Renal pelvis (tissue), 4 donors: Measurements from ENCODE around the gene TUBB4B. TPM values are rescaled to one million over a fixed set of nuclear protein-coding genes. Genes with fewer than 3 reads are reported as not detected.
A peak's percentile ranks its signal among the peaks of the same experiment; 100 is the strongest.

Source experiments
- DNase-seq: peaks from one replicate; pipeline ENCODE4 v3.0.0-alpha.2; 2013
- polyA plus RNA-seq, 3 donors: library from polyadenylated mRNA; unstranded; fragments of 120-200 nt; gene quantifications; one replicate each; pipeline ENCODE4 v1.2.1, GENCODE V29; 2013; ENCODE audit not compliant: insufficient read length in 3 of 3

TUBB4B gene
- polyA plus RNA-seq, 3 donors = 383 to 516 (median 420) TPM

- DNase-seq = no peak
These were observed 18.7 kb upstream of the TUBB4B start, which contains the start of gene RNF208 for GRCh38 chr9:137222190-137223077. Gene RNF208, minus strand, starts transcription at chr9:137222240. Its CDS starts 1,028 bp downstream, at chr9:137221212.

DNA sequence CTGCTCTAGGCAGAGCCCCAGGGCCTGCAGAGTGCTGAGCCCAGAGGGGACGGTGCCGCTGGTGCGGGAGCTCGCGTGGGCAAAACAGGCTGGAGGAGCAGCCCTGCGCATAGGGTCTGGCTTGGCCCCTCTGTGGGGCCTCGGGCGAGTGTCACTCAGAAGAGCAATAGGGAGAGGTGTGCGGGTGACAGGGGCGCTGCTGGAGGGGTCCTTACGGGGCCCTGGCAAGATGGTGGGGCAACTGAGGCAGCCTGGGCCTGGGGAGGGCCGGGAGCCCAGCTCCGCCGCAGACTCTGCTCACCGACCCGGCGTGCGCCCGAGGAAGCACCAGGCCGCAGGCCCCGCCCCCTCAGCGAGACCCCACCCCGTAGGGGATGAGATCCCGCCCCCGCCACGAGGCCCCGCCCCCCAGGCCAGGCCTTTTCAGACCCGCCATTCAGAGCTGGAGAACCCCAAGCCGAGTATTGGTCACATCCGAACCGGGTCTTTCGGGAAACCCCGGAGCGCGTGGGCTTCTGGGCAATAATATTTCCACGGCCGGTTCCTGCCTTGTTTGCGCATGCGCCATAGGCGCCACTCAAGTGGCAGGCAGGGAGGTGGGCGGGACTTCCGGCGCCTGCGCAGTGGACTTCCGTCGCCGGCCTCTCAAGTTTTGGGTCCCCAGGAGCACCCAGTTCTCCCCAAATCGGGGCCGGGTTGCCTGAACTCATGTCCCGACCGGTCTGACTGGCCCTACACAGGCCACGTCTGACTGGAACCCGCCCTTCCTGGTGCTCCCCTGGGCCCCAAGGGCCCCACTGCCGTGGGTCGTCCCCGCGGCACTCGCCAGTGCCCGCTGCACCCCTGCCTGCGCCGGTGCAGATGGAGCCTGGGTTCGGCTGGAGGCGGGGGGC is 17.8 kb upstream of the TUBB4B start:
- DNase-seq = peak; percentile 97

GRCh38 chr9:137224830-137225694 is 16.0 kb upstream of the TUBB4B start, which contains the start of gene CYSRT1:
Gene CYSRT1, plus strand, starts transcription at chr9:137225174. Its CDS starts 448 bp downstream, at chr9:137225622.
- no peak for DNase-seq

GRCh38 chr9:137225699-137226331 is 15.3 kb upstream of the TUBB4B start:
- DNase-seq = no peak

DNA sequence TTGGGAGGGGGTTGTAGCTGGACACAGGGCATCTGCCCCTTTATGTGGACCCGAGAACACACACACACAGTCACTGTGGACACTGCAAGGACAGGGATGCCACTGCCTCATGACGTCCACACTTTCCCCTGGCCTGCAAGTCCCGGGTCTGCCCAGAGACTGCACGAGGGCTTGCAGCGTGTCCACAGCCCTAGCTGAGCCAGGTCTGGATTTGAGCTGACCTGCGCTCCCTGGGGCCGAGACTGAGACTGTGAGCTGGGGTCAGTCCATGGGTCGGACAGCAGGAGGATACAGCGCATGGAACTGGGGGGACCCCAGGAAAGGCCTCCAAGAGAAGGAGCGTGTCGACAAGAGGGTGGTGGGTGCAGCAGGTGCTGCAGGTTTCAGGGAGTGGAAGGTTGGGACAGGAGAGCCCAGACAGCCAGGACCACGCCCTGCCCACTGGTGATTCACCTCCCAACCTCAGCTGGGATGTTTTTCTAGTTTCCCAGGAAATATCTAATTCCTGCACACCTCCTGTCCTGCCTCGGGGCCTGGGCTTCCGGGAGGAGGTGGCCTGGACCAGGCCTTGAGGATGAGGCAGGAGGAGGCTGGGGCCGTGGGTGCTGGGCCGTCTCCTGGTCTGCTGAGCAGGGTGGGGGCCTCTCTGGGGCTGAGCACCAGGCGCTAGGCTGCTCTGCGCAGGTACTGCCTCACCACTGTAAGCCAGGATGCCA is 14.6 kb upstream of the TUBB4B start:
- no peak for DNase-seq

DNA sequence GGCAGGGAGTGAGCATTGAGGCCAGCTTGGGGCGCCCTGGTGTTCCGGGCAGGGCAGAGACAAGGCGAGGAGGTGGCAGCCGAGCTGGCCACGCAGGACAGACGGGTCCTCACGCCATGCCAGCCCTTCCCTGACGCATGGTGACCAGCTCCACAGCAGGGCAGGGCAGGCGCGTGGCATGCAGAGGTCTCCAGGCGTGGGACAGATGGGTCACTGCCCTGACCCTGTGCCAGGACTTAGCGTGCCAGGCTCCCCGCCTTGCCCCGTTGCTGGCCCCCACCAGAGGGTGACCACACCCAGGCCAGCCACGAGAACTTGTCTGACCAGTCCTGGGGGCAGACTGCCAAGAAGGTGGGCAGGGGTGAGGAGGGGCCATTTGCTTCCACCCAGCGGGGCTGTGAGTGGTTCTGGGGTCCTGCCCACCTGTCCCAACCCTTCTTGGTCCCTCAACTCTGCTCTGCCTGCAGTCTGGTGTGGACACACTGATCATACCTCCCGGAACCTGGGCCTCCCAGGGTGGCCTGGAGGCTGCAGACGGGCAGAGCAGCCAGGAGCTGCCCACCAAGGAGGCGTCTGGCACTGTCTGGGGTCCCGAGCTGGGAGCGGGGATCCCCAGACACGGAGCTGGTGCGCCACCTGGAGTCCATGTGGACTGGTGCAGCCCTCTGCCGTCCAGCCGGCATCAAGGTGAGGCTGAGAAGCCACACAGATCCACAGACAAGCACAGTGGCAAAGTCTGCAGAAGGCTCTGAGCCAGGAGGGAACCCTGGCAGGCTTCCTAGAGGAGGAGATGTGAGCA is 13.8 kb upstream of the TUBB4B start, which contains the start of gene RNF224:
Gene RNF224 (plus strand): TSS at position 449 of the 799 bp plus-strand sequence. CDS start 834 bp downstream, outside the sequence.
- DNase-seq = peak; percentile 75

- DNase-seq = no peak
These were observed 13.1 kb upstream of the TUBB4B start for GRCh38 chr9:137227853-137228505.

DNA sequence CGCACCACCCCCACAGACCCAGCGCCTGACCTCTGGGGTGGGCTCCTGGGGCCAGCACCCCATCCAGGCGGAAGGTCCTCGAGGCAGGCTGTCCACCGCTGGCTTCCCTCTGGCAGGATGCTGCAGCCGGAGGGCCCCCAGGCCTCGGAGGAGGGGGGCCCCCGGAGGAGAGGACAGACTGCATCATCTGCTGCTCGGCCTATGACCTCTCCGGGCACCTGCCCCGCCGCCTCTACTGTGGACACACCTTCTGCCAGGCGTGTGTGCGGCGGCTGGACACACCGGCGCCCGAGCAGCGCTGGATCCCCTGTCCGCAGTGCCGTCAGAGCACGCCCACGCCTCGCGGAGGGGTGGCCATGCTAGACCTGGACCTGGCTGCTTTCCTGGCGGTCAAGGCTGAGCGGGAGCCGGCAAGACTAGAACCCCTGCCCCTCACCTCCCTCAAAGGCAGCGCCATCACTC is 12.6 kb upstream of the TUBB4B start:
- no peak for DNase-seq

DNA sequence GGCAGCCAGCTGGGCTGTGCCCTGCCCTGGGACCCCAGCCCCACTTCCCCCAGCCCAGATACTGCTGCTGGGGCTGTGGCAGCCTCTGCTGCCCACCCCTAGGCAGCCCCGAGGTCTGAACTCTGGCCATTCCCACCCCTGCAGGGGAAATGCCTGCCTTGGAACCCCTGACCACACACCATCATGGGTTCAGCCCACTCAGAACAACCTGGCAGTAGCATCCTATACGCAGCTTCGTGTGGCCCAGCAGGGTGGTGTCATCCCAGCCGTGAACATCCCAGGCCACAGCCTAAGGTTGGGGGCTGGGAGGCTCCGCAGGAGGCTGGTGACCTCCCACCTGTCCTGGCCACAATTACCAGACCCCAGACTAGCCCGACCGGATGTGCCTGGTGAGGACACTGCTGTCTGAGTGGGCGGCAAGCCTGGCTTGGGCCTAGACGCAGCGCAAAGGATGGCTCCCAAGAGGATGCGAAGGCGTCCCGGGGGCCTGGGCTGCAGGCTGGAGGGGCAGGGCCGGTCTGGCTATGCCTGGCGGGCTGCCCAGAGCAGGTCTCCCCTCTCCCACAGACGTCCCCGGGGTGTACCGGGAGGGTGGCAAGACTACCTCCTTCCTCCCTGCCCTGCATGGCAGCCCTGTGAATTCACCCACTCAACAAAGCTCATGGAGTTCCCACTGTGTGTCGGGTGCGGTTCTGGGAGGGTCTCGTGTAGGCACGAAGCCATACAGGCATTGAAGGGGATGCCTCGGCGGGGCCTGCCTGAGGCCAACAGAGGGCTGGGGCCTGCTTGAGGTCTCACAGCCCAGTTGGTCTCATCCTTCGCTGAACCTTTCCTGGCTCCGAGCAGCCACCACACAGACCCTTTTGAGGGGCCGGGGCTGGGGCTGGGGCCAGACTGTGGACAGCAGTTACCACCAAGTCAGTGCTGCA is 11.9 kb upstream of the TUBB4B start:
- no peak for DNase-seq

DNA sequence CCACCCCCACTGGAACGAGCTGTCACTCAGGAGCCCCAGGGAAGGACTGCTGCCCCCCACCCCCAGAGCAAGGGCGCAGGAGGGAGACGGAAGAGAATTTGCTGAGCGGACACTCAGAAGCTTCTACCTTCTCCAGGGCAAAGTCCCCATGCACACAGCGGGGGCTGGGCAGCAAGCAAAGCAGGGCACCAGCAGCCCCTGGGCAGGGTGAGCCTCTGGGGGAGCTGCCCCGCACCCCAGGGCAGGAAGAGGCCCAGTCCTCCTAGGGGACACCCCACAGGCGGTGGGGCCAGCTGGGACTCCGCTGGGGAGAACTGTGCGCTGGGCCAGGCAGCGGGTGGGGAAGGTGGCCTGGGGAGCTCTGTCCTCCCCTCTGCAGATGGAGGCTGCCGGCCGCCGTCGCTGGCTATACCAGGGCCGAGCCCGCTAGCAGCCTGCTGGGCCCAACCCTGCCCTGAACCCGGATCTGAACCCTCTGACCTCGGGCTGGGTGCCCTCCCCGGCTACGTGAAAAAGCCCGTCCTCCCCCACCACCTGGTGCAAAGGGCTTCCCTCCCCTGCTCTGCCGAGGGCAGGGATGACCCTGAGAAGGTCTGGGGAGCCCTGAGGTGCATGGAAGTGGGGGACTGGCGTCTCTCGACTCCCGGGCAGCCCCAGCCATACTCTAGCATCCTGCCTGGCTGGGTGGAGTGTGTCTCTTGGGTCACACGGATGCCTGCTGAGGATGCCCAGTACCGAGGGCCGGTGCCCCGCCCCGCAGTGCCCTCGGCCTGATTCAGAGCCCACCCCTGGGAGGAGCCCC is 11.0 kb upstream of the TUBB4B start:
- no peak for DNase-seq

DNA sequence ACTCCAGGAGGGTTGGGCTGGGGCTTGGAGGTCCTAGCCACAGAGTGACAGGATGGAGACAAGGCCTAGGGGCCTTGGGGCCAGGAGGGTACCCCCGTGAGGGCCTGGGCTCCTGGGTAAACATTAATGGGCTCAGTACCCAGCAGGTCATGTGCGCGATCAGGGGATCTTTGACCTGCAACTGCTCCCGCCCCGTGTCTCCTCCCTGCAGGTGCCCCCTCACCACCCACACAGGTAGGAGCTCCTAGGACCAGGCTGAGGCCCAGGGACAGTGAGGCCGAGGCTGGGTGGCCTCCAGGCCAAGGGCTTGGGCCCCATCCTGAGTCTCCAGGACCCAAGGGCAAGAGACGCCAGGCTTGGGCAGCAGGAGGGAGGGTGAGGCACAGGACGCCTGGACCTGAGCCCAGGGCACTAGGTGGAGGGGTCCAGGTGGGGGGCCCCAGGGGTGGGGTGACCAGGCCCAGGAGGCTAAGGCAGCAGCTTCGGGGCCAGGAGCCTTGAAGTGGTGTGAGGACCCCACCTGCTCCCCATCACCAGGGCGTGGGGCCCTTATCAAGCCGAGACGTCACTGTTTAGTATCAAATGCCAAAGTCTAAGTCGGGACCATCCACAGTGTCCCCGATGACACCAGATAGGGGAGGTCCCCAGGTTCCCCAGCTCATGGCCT is 10.2 kb upstream of the TUBB4B start, which contains the start of gene SLC34A3:
Gene SLC34A3 (plus strand): TSS at position 197 of the 667 bp plus-strand sequence. CDS start 802 bp downstream, outside the sequence.
- DNase-seq = no peak

GRCh38 chr9:137231372-137232039 is 9.6 kb upstream of the TUBB4B start:
- DNase-seq = no peak

DNA sequence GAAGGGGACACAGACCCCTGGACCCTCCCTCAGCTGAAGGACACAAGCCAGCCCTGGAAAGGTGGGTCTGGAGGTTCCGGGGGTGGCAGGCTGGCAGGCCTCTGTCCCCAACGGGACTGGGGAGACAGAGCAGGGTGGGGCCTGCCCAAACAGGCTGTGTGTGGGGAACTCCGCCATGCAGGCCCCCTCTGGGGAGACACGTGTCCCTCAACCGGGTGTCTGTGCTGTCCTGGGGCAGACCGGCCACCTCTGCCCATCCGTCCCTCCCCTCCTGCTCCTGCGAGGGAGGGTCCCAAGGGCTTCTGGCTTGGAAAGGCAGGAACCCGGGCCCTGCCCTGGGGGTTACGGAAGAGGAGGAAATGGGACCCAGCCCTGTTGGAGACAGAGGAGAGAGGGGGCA is 9.0 kb upstream of the TUBB4B start:
- DNase-seq = no peak

GRCh38 chr9:137232510-137232909 is 8.6 kb upstream of the TUBB4B start:
- DNase-seq = no peak
